Measurements from ENCODE around the gene PFKFB1.
"Not testable (repeated sequence)": the region's sequence is repeated elsewhere in the genome, so short reads cannot be mapped to it uniquely, and the experiment has no call there.

PFKFB1 gene

GRCh38 chrX:54991706-54992105 is 2.3 kb downstream of the PFKFB1 start:
- DNase-seq: no peak

- DNase-seq: not testable (repeated sequence)
Measured at GRCh38 chrX:54983306-54983705, 10.7 kb downstream of the PFKFB1 start.

DNA sequence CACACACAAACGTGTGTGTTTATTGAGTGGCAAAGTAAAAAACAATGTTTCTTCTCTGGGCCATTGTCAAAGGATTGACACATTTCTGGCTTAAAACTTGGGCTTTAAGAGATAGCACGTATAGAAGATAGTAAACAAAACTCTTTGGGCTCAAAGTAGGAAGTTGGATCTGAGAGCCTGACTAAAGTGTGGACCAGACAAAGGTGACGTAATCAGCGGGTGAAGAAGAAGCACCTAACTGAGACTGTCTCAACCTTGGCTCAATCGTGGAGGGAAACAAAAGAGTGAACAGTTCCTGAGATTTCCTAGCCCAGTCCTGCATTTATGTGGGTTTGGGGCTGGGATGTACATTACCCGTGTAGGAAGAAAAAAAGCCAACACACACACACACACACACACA is 13.7 kb downstream of the PFKFB1 start:
- no peak for DNase-seq

DNA sequence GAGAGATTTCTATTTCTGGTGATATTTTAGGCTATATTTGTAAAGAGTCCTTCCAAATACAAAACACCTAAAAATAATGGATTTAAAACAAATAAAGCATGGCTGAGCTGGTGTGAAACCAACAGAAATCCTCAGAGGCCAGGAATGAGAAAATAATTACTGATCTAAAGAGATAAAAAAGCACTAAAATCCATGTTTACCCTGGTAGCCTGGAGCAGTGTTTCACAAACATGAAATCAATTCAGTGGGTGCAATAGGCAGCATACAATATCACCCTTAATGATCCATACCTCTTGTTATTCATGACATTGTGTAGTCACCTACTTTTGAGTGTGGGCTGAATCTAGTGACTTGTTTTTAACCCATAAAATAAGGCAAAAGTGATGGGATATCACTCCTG is 14.6 kb downstream of the PFKFB1 start:
- no peak for DNase-seq

- DNase-seq: no peak
Measured at GRCh38 chrX:54978448-54978847, 15.5 kb downstream of the PFKFB1 start.

GRCh38 chrX:54977387-54977786 is 16.6 kb downstream of the PFKFB1 start:
- no peak for DNase-seq

GRCh38 chrX:54964766-54965497 is 29.1 kb downstream of the PFKFB1 start:
- no peak for DNase-seq

DNA sequence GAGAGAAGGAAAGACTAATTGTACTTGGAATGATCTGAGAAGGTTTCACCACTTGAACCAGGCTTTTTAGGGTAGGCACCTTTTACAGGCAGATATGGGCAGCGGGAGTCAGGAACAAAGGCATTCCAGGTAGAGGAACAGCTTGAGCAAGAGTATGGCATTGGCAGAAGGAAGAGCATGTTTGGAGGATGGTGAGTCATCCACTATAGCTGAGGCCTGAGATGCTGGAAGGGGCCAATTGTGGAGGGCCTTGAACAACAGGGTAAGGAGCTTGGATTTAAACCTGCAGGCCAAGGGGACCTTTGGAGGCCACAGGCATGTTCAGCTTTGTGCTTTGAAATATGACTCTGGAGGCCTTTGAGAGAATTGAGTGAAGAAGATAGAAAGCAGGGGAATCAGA is 32.2 kb downstream of the PFKFB1 start:
- no peak for DNase-seq

GRCh38 chrX:54950730-54951375 is 43.1 kb downstream of the PFKFB1 start:
- no peak for DNase-seq

- no peak for DNase-seq
Measured at GRCh38 chrX:54945224-54945623, 48.8 kb downstream of the PFKFB1 start.

GRCh38 chrX:54944816-54945215 is 49.2 kb downstream of the PFKFB1 start:
- DNase-seq: no peak

DNA sequence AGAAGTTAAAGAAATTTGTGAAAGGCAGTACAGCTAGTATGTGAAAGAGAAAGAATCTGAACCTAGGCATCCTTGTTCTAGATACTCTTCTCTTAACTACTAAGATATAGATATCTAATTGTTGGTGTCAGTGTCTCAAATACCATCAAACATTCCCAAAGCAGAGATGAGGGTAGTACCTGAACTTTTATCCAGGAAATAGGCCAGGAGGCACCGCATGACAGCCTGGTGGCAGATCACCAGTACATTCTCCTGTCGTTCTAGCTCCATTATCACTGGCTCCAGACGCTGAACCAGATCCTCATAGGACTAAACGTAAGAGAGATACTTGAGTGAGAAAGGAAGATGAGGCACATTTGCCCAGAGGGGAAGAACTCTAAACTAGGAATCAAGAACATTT is 56.6 kb downstream of the PFKFB1 start:
- no peak for DNase-seq

DNA sequence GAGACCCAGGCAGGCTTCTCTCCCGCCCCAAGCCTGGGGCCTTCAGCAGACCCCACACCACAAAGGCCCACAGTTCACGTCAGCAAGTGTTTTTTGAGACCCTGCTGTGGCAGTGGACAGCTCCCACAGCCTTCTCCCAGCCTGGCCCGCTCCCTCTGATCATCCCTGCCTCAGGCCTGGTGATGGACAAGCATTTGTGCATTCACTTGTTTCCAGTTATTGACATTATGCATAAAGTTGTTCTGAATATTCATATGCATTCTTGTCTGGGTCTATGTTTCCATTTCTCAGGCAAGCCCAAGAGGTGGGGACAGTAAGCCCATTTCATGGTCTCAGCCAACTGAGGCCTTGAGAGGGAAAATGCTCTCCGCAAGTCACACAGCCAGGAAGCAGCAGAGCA is 58.7 kb downstream of the PFKFB1 start:
- no peak for DNase-seq

GRCh38 chrX:54934890-54935289 is 59.1 kb downstream of the PFKFB1 start:
- no peak for DNase-seq

DNA sequence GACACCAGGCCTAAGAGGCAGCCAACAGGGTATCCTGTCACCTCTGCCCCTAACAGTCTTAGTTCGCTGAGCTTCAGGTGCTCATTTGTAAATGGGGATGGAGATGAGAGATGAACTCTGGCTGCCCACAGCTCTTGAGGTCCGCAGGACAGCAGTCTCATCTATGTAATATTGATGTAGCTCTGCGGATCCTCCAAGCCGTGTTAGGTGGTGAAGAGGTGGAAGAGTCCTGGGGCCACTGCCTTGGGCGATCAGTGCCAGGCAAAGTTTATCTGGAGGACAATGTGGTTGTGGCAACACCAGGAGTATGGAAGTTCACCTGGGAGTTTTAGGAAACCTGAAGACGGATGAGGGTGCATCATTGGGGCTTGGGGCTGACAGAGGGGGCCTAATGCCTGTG is 59.9 kb downstream of the PFKFB1 start:
- no peak for DNase-seq

DNA sequence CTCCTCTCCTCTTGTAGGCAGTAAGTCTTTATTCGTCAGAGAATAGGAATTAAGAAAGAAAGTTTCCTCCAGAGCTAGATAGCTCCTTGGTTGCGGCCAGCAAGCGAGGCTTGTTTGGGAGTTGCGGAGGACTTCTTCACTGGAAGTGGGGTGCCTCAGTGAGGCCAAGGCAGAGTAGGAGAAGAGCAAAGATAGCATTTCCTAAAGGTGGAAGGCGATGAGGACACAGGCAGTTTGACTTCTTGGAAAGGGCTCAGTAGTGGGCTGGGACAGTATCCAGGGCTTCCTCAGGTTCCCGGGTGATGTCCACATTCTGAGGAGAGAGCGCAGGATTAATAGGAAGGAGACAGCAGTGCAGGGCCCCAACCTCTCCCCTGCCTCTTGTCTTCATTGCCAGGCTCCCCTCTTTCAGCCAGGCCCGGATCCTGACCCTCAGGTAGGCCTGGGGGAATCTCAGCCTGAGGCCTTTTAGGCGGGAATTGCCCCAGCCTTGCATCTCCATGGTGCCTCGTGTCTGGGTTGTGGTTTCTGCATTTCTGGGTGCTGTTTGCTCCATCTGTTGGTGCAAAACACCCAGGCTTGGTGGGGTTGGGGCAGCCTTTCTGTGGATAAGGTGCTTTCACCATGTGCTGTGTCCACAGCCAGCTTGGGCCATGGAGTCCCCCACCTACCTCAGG is 60.7 kb downstream of the PFKFB1 start:
- DNase-seq: no peak

GRCh38 chrX:54931107-54931506 is 62.9 kb downstream of the PFKFB1 start:
- no peak for DNase-seq

GRCh38 chrX:54930291-54931049 is 63.5 kb downstream of the PFKFB1 start:
- no peak for DNase-seq

GRCh38 chrX:54928876-54929275 is 65.1 kb downstream of the PFKFB1 start:
- DNase-seq: no peak

- DNase-seq: no peak
Measured at GRCh38 chrX:54926978-54927377, 67.0 kb downstream of the PFKFB1 start.

- DNase-seq: no peak
Measured at GRCh38 chrX:54923376-54923775, 70.6 kb downstream of the PFKFB1 start.

DNA sequence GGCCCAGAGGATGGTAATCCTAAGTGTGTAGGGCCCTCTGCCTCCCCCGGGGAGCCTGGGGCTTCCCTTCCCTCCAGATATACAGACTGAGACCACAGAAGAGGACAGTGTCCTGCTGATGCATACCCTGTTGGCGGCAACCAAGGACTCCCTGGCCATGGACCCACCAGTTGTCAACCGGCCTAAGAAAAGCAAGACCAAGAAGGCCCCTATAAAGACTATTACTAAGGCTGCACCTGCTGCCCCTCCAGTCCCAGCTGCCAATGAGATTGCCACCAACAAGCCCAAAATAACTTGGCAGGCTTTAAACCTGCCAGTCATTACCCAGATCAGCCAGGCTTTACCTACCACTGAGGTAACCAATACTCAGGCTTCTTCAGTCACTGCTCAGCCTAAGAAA is 71.4 kb downstream of the PFKFB1 start:
- no peak for DNase-seq

DNA sequence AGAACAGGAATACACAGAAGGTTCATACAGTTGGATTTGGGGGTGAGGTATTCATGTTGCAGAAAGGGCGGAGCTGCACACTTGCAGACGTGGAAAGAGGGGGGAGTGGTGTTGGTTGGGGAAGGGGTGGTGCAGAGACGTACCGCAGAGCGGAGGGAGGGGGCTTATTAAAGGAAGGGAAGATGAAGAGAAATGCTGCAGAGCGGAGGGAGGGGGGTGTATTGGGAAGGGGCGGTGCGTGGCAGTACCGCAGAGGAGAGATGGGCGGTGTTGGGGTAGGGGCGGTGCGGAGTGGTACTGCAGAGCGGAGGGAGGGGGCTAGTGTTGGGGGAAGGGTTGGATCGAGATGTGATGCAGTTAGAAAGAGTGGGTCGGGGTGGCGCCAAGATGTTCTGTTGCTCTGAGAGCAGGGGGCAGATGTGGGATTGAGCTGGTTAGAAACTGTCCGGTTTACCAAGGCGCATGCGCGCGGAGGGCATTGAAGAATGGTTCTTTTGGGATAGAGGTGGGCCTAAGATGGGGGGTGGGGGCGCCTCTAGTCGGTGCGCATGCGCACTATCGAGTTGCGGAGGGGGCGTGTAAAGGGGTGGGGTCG is 72.5 kb downstream of the PFKFB1 start:
- DNase-seq: no peak

Data from NCI-H1048 (cell line).